Measurements from ENCODE around the gene ZNF44.

ZNF44 gene

DNA sequence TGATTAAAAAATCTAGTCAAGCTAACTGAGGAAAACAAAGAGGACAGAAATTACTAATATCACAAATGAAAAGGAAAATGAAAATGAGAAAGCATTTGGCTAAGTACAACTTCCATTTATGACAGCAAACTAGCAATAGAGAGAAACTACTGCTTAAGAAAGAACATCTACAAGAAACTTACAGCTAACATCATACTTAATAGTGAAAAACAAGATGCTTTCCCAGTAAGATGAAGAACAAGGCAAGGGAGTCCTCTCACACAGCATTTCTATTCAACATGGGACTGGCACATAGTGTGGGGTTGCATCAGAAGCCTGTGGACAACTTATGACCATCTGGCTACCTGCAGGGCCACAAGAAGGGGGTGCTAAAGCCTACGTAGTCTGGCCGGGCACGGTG, 39.3 kb downstream of the ZNF44 start:
- H3K36me3 ChIP-seq (replicated peaks): no peaks in the 10 kb centered on the region
- TF ChIP-seq, protein P1, sequence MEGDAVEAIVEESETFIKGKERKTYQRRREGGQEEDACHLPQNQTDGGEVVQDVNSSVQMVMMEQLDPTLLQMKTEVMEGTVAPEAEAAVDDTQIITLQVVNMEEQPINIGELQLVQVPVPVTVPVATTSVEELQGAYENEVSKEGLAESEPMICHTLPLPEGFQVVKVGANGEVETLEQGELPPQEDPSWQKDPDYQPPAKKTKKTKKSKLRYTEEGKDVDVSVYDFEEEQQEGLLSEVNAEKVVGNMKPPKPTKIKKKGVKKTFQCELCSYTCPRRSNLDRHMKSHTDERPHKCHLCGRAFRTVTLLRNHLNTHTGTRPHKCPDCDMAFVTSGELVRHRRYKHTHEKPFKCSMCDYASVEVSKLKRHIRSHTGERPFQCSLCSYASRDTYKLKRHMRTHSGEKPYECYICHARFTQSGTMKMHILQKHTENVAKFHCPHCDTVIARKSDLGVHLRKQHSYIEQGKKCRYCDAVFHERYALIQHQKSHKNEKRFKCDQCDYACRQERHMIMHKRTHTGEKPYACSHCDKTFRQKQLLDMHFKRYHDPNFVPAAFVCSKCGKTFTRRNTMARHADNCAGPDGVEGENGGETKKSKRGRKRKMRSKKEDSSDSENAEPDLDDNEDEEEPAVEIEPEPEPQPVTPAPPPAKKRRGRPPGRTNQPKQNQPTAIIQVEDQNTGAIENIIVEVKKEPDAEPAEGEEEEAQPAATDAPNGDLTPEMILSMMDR (IDR thresholded peaks at IDR 0.05; ENCODE audit: low read depth, low read length, missing control alignments): no peak
- in situ Hi-C loops (cut with HindIII; ENCODE audit: low pct_ligation_motif_present, low sequenced_read_pairs): no loop called here
- no peak overlapping the region for H3K4me3 ChIP-seq (ENCODE audit: low read depth, low read length)
- no peak overlapping the region for H3K27ac ChIP-seq
- no peak for DNase-seq
- no peaks in the 10 kb centered on the region for H3K27me3 ChIP-seq (replicated peaks)

DNA sequence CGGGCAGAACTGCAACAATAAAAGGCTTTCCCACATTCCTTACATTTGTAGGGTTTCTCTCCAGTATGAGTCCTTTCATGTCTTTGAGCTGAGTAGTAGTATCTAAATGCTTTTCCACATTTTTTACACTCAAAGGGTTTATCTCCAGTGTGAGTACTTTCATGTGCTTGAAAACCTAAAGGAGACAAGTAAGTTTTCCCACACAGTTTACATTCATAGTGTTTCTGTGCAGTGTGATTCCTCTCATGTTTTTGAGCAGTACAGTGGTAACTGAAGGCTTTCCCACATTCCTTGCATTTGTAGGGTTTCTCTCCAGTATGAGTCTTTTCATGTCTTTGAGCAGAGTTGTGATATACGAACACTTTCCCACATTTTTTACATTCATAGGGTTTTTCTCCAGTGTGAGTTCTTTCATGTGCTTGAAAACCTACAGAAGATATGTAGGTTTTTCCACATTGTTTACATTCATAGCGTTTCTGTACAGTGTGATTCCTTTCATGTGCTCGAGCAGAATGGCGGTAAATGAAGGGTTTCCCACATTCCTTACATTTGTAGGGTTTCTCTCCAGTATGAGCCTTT, 47.0 kb downstream of the ZNF44 start:
- no peak for DNase-seq
- no peak overlapping the region for H3K4me3 ChIP-seq (ENCODE audit: low read depth, low read length)
- H3K27ac ChIP-seq: no peak overlapping the region
- no peaks in the 10 kb centered on the region for H3K36me3 ChIP-seq (replicated peaks)
- no peaks in the 10 kb centered on the region for H3K27me3 ChIP-seq (replicated peaks)
- in situ Hi-C loops (cut with HindIII; ENCODE audit: low pct_ligation_motif_present, low sequenced_read_pairs): no loop called here
- TF ChIP-seq, protein P1 (IDR thresholded peaks at IDR 0.05; ENCODE audit: low read depth, low read length, missing control alignments): no peak

DNA sequence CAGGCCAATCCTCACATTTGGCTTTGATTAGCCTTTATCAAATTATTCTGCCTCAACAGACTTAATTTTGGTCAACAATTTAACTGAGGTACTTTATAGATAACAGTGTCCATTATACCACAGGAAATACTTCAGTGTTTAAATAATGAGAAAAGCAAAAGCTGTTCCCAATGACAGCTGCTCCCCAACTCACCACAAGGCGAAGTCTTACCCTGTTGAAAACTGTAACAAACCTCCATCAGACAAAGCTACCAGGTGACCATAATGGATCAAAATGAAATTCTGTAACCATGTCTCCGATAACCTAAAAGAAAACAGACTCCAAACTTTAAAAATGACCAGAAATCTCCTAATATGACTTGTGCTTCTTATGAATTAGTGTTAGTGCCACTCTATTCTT, 50.3 kb downstream of the ZNF44 start:
- H3K27me3 ChIP-seq (replicated peaks): no peaks in the 10 kb centered on the region
- no peak overlapping the region for H3K27ac ChIP-seq
- DNase-seq: no peak
- TF ChIP-seq, protein P1 (IDR thresholded peaks at IDR 0.05; ENCODE audit: low read depth, low read length, missing control alignments): no peak
- H3K4me3 ChIP-seq (ENCODE audit: low read depth, low read length): no peak overlapping the region
- H3K36me3 ChIP-seq (replicated peaks): no peaks in the 10 kb centered on the region
- in situ Hi-C loops (cut with HindIII; ENCODE audit: low pct_ligation_motif_present, low sequenced_read_pairs): no loop called here

DNA sequence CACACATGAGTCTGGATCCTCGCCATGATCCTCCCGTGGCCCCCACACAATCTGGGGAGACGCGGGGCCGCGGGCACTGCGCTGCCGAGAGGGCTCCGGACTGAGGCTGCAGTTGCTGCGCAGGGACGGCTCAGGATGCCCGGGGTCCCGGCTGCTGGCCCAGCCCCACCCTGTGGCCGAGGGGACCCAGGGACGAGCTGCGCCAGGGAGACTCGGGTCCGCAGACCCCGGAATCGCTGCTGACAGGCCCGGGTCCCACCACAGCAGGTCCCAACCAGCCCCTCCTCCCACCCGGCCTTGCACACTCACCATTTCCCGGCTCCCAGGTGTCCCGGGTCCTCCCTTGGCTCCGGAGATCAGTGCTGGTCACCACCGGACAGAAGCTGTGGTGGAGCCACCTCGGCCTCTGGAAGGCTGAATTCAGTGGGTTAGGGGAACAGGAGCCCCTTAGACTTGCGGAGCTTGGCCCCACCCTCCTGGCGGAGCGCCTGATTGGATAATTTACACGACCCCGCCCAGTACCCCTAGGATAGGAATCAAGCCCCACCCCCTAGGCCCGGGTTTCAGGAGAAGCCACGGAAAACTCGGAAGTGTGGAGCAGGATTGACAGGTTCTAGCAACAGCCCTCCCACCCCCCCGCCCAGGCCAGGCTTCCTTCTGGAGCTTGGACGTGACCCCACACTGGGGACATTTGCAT, 57.4 kb downstream of the ZNF44 start:
- in situ Hi-C loops (cut with HindIII; ENCODE audit: low pct_ligation_motif_present, low sequenced_read_pairs): no loop called here
- Histone ChIP-seq H3K36me3 (replicated peaks) (no peaks in the 10 kb centered on the region), H3K27ac (no peak overlapping the region), H3K4me3 (ENCODE audit: low read depth, low read length) (no peak overlapping the region), H3K27me3 (replicated peaks) (no peaks in the 10 kb centered on the region)
- TF ChIP-seq, protein P1 (IDR thresholded peaks at IDR 0.05; ENCODE audit: low read depth, low read length, missing control alignments): no peak
- no peak for DNase-seq

DNA sequence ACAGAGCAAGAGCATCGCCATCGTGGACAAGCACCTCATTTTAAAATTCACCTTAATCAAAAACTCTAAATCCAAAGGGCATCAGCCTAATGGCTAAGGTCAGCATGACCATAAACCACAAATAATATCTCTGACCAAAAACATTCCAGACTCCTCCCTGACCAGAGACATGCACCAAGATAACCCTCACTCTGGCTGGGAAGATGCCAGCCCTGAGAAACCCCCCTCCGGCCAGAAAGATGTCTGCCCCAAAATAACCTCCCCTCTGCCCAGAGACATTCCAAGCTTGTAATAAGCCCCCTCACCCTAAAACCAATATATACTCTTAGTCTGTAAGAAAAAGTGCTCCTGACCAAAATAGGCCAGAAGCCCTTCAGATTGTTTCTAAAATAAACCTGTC, 61.7 kb downstream of the ZNF44 start:
- in situ Hi-C loops (cut with HindIII; ENCODE audit: low pct_ligation_motif_present, low sequenced_read_pairs): no loop called here
- TF ChIP-seq, protein P1 (IDR thresholded peaks at IDR 0.05; ENCODE audit: low read depth, low read length, missing control alignments): no peak
- no peak for DNase-seq
- no peak overlapping the region for H3K4me3 ChIP-seq (ENCODE audit: low read depth, low read length)
- no peaks in the 10 kb centered on the region for H3K27me3 ChIP-seq (replicated peaks)
- no peak overlapping the region for H3K27ac ChIP-seq
- no peaks in the 10 kb centered on the region for H3K36me3 ChIP-seq (replicated peaks)

Measured in brain microvascular endothelial cell (primary cell).